Lower lobe of right lung (tissue), 2 donors: ENCODE results near the gene LGR6. TPM values are rescaled to one million over a fixed set of nuclear protein-coding genes. Genes with fewer than 3 reads are reported as not detected.

Experiments
- ATAC-seq, 2 donors: fragments of 200-7000 bp; cut with Tn5 transposase; one replicate each; pipeline ENCODE4 v1.9.1; 2020 to 2022; ENCODE audit warnings: mild to moderate bottlenecking in 2 of 2, moderate library complexity in 2 of 2
- DNase-seq: peaks from one replicate; pipeline ENCODE4 v3.0.0-alpha.2; 2020
- H3K27ac ChIP-seq: fragments of 200-600 bp; one replicate; pipeline ENCODE4 v1.8.0; 2022
- H3K27me3 ChIP-seq: fragments of 200-600 bp; one replicate; pipeline ENCODE4 v1.8.0; 2022; ENCODE audit warnings: low read depth
- H3K36me3 ChIP-seq: fragments of 200-600 bp; one replicate; pipeline ENCODE4 v1.8.0; 2022; ENCODE audit warnings: mild to moderate bottlenecking
- H3K4me1 ChIP-seq: fragments of 200-600 bp; one replicate; pipeline ENCODE4 v1.8.0; 2022
- H3K4me3 ChIP-seq: fragments of 200-600 bp; one replicate; pipeline ENCODE4 v1.8.0; 2022; ENCODE audit warnings: mild to moderate bottlenecking
- H3K9me3 ChIP-seq: fragments of 200-600 bp; one replicate; pipeline ENCODE4 v1.8.0; 2022
- CTCF ChIP-seq: fragments of 200-600 bp; IDR thresholded peaks from one replicate; pipeline ENCODE4 v1.8.0; 2022; ENCODE audit warnings: antibody characterized with exemption, mild to moderate bottlenecking
- intact Hi-C: fragments of 100-400 bp; cut with DNase I; formaldehyde crosslinking; loops from one replicate; pipeline ENCODE4 v1.11.0; 2022
- total RNA-seq: library from RNA; stranded (reverse); fragmentation: NEBNext Ultra II Directional; extraction: Animal tissue kit (Norgen Biotek cat#: 25700); gene quantifications from one replicate; pipeline ENCODE4 v1.2.1, GENCODE V29; 2021
- donor health status: DM: no; HTN: yes; CAD: no; lungs with severe emphysema.

Gene LGR6
- total RNA-seq, 1 donor from 2014 or later = 1.7 TPM

GRCh38 chr1:202161151-202162046 is 32.2 kb upstream of the LGR6 start:
- no peak for DNase-seq
- no peak for TF ChIP-seq CTCF
- intact Hi-C loops = no loop called here
- ATAC-seq = peak; percentile 6 to 26
- peaks cover 24% of the 10 kb centered on the region for H3K4me1 ChIP-seq
- H3K4me3 ChIP-seq = peak overlapping the region; percentile 2
- H3K27me3 ChIP-seq = no peaks in the 10 kb centered on the region
- no peaks in the 10 kb centered on the region for H3K36me3 ChIP-seq
- H3K9me3 ChIP-seq = no peaks in the 10 kb centered on the region
- peak overlapping the region; percentile 76 for H3K27ac ChIP-seq

- TF ChIP-seq CTCF = no peak
- ATAC-seq (peak; percentile 18 to 22), DNase-seq (no peak)
- Histone ChIP-seq H3K4me3 (no peak overlapping the region), H3K27ac (peak overlapping the region; percentile 76), H3K4me1 (peaks cover 24% of the 10 kb centered on the region), H3K27me3 (no peaks in the 10 kb centered on the region), H3K36me3 (no peaks in the 10 kb centered on the region), H3K9me3 (no peaks in the 10 kb centered on the region)
- intact Hi-C loops = no loop called here
Measured at GRCh38 chr1:202162047-202162417, 31.6 kb upstream of the LGR6 start.

GRCh38 chr1:202162418-202163280 is 30.9 kb upstream of the LGR6 start:
- DNase-seq (no peak), ATAC-seq (peak in 1 of 2 donors; percentile 4)
- peaks cover 28% of the 10 kb centered on the region for H3K4me1 ChIP-seq
- H3K27me3 ChIP-seq = no peaks in the 10 kb centered on the region
- no peaks in the 10 kb centered on the region for H3K36me3 ChIP-seq
- no peaks in the 10 kb centered on the region for H3K9me3 ChIP-seq
- TF ChIP-seq CTCF = no peak
- intact Hi-C loops = no loop called here
- no peak overlapping the region for H3K4me3 ChIP-seq
- H3K27ac ChIP-seq = peak overlapping the region; percentile 76

GRCh38 chr1:202163281-202164270 is 30.0 kb upstream of the LGR6 start:
- Histone ChIP-seq H3K4me1 (peaks cover 31% of the 10 kb centered on the region), H3K9me3 (no peaks in the 10 kb centered on the region), H3K36me3 (no peaks in the 10 kb centered on the region), H3K27ac (peak overlapping the region; percentile 60), H3K27me3 (no peaks in the 10 kb centered on the region), H3K4me3 (no peak overlapping the region)
- intact Hi-C loops = no loop called here
- ATAC-seq = no peak
- no peak for TF ChIP-seq CTCF
- no peak for DNase-seq
